GM19239 (cell line): Measurements from ENCODE around the gene KCNIP1.

Source experiments
- DNase-seq: peaks from one replicate; pipeline ENCODE4 v3.0.0; 2011; ENCODE audit warnings: low spot score; ENCODE audit not compliant: insufficient read length
- FAIRE-seq: peaks from 2 replicates; lab custom pipeline; 2011; peaks lifted over from hg19 to GRCh38; lab: Jason Lieb, UNC

KCNIP1 gene

GRCh38 chr5:170622933-170623332 lies 119.1 kb downstream of the KCNIP1 start:
- FAIRE-seq (no peak), DNase-seq (no peak)

GRCh38 chr5:170623576-170624181 lies 119.9 kb downstream of the KCNIP1 start:
- DNase-seq (no peak), FAIRE-seq (no peak)

GRCh38 chr5:170625221-170626165 lies 121.7 kb downstream of the KCNIP1 start:
- DNase-seq = no peak
- no peak for FAIRE-seq

- DNase-seq (no peak), FAIRE-seq (no peak)
Observed at GRCh38 chr5:170626507-170627150, 122.8 kb downstream of the KCNIP1 start.

- DNase-seq = no peak
- FAIRE-seq = no peak
Observed at GRCh38 chr5:170627271-170627670, 123.5 kb downstream of the KCNIP1 start.

- no peak for DNase-seq
- FAIRE-seq = no peak
Observed at GRCh38 chr5:170628028-170628427, 124.2 kb downstream of the KCNIP1 start.

GRCh38 chr5:170628691-170629565 lies 125.1 kb downstream of the KCNIP1 start:
- no peak for FAIRE-seq

GRCh38 chr5:170629566-170630175 lies 125.9 kb downstream of the KCNIP1 start:
- FAIRE-seq = no peak

More at GRCh38 chr5:170628691-170629565, 125.1 kb downstream of the KCNIP1 start:
- DNase-seq = no peak

GRCh38 chr5:170630226-170630625 lies 126.4 kb downstream of the KCNIP1 start:
- FAIRE-seq (no peak), DNase-seq (no peak)

More at GRCh38 chr5:170629566-170630175, 125.9 kb downstream of the KCNIP1 start:
- no peak for DNase-seq

GRCh38 chr5:170630711-170631141 lies 126.9 kb downstream of the KCNIP1 start:
- DNase-seq = no peak
- no peak for FAIRE-seq

GRCh38 chr5:170631466-170632195 lies 127.8 kb downstream of the KCNIP1 start:
- FAIRE-seq (no peak), DNase-seq (no peak)

- no peak for DNase-seq
- FAIRE-seq = no peak
Observed at GRCh38 chr5:170632266-170632984, 128.6 kb downstream of the KCNIP1 start.

- DNase-seq = peak; percentile 78
Observed at GRCh38 chr5:170632985-170633234, 129.1 kb downstream of the KCNIP1 start.

GRCh38 chr5:170633235-170634081 lies 129.6 kb downstream of the KCNIP1 start:
- DNase-seq (no peak), FAIRE-seq (peak; percentile 62)

More at GRCh38 chr5:170632985-170633234, 129.1 kb downstream of the KCNIP1 start:
- no peak for FAIRE-seq

- DNase-seq (no peak), FAIRE-seq (no peak)
Observed at GRCh38 chr5:170634256-170634990, 130.6 kb downstream of the KCNIP1 start.

GRCh38 chr5:170635706-170636105 lies 131.9 kb downstream of the KCNIP1 start:
- FAIRE-seq = no peak

GRCh38 chr5:170636206-170636605 lies 132.4 kb downstream of the KCNIP1 start:
- FAIRE-seq = no peak
- no peak for DNase-seq

More at GRCh38 chr5:170635706-170636105, 131.9 kb downstream of the KCNIP1 start:
- DNase-seq = no peak
